Duodenal mucosa (tissue), 2 donors: Measurements from ENCODE around the gene PARVB.

Experiments
- H3K27ac ChIP-seq: one replicate; pipeline ENCODE4 v1.7.0; 2013; ENCODE audit warnings: low read depth, low read length
- H3K27me3 ChIP-seq, 2 donors: one replicate each; pipeline ENCODE4 v1.7.0; 2013; ENCODE audit warnings: low read length in 2 of 2, control low read depth in 1 of 2; ENCODE audit not compliant: insufficient read depth in 2 of 2, control insufficient read depth in 1 of 2
- H3K36me3 ChIP-seq, 2 donors: one replicate each; pipeline ENCODE4 v1.7.0; 2013; ENCODE audit warnings: low read length in 2 of 2, control low read depth in 1 of 2; ENCODE audit not compliant: insufficient read depth in 2 of 2, control insufficient read depth in 1 of 2
- H3K4me1 ChIP-seq, 2 donors: one replicate each; pipeline ENCODE4 v1.7.0; 2013; ENCODE audit warnings: low read length in 2 of 2, control low read depth in 1 of 2; ENCODE audit not compliant: insufficient read depth in 2 of 2, control insufficient read depth in 1 of 2
- H3K4me3 ChIP-seq, 2 donors: one replicate each; pipeline ENCODE4 v1.7.0; 2013; ENCODE audit warnings: low read length in 2 of 2, low read depth in 1 of 2
- H3K9ac ChIP-seq, 2 donors: one replicate each; pipeline ENCODE4 v1.7.0; 2013; ENCODE audit warnings: low read length in 2 of 2, low read depth in 1 of 2
- H3K9me3 ChIP-seq, 2 donors: one replicate each; pipeline ENCODE4 v1.7.0; 2013; ENCODE audit warnings: low read length in 2 of 2, control low read depth in 1 of 2; ENCODE audit not compliant: control insufficient read depth in 1 of 2

Gene PARVB

GRCh38 chr22:44084044-44084772 is 60.1 kb downstream of the PARVB start:
- no peak overlapping the region for H3K4me3 ChIP-seq
- H3K27me3 ChIP-seq, result no peaks in the 10 kb centered on the region
- no peaks in the 10 kb centered on the region for H3K9me3 ChIP-seq
- H3K27ac ChIP-seq, result no peak overlapping the region
- no peaks in the 10 kb centered on the region for H3K36me3 ChIP-seq
- H3K9ac ChIP-seq, result no peak overlapping the region
- H3K4me1 ChIP-seq, result peaks cover 0 to 6% of the 10 kb centered on the region in 2 donors

- Histone ChIP-seq H3K4me3 (no peak overlapping the region), H3K4me1 (peaks cover 0 to 6% of the 10 kb centered on the region in 2 donors)
Observed at GRCh38 chr22:44085743-44086270, 61.7 kb downstream of the PARVB start.

GRCh38 chr22:44086271-44087088 is 62.4 kb downstream of the PARVB start:
- H3K27me3 ChIP-seq, result no peaks in the 10 kb centered on the region
- H3K36me3 ChIP-seq, result no peaks in the 10 kb centered on the region
- H3K4me1 ChIP-seq, result peaks cover 0 to 6% of the 10 kb centered on the region in 2 donors
- no peaks in the 10 kb centered on the region for H3K9me3 ChIP-seq
- H3K27ac ChIP-seq, result no peak overlapping the region
- no peak overlapping the region for H3K4me3 ChIP-seq
- H3K9ac ChIP-seq, result no peak overlapping the region

More at GRCh38 chr22:44085743-44086270, 61.7 kb downstream of the PARVB start:
- Histone ChIP-seq H3K9me3 (no peaks in the 10 kb centered on the region), H3K27me3 (no peaks in the 10 kb centered on the region), H3K36me3 (no peaks in the 10 kb centered on the region), H3K27ac (no peak overlapping the region), H3K9ac (no peak overlapping the region)

GRCh38 chr22:44087089-44087430 is 63.0 kb downstream of the PARVB start:
- Histone ChIP-seq H3K36me3 (no peaks in the 10 kb centered on the region), H3K27ac (no peak overlapping the region), H3K27me3 (no peaks in the 10 kb centered on the region), H3K9ac (no peak overlapping the region), H3K9me3 (no peaks in the 10 kb centered on the region), H3K4me3 (no peak overlapping the region), H3K4me1 (peaks cover 0 to 6% of the 10 kb centered on the region in 2 donors)

GRCh38 chr22:44088976-44089570 is 65.0 kb downstream of the PARVB start:
- H3K27me3 ChIP-seq, result no peaks in the 10 kb centered on the region
- no peaks in the 10 kb centered on the region for H3K9me3 ChIP-seq
- H3K9ac ChIP-seq, result no peak overlapping the region
- no peaks in the 10 kb centered on the region for H3K36me3 ChIP-seq
- H3K4me3 ChIP-seq, result no peak overlapping the region
- H3K27ac ChIP-seq, result no peak overlapping the region
- H3K4me1 ChIP-seq, result peaks cover 0 to 6% of the 10 kb centered on the region in 2 donors

GRCh38 chr22:44089717-44090570 is 65.8 kb downstream of the PARVB start:
- Histone ChIP-seq H3K36me3 (no peaks in the 10 kb centered on the region), H3K27me3 (no peaks in the 10 kb centered on the region), H3K27ac (no peak overlapping the region), H3K9me3 (no peaks in the 10 kb centered on the region), H3K9ac (no peak overlapping the region), H3K4me3 (no peak overlapping the region), H3K4me1 (peaks cover 0 to 6% of the 10 kb centered on the region in 2 donors)

GRCh38 chr22:44090571-44090905 is 66.4 kb downstream of the PARVB start:
- Histone ChIP-seq H3K4me1 (peaks cover 0 to 6% of the 10 kb centered on the region in 2 donors), H3K9me3 (no peaks in the 10 kb centered on the region), H3K4me3 (no peak overlapping the region), H3K36me3 (no peaks in the 10 kb centered on the region), H3K27ac (no peak overlapping the region), H3K27me3 (no peaks in the 10 kb centered on the region), H3K9ac (no peak overlapping the region)

GRCh38 chr22:44091021-44091721 is 67.1 kb downstream of the PARVB start:
- H3K27ac ChIP-seq, result no peak overlapping the region
- H3K4me1 ChIP-seq, result peaks cover 0 to 2% of the 10 kb centered on the region in 2 donors
- H3K9me3 ChIP-seq, result no peaks in the 10 kb centered on the region
- H3K9ac ChIP-seq, result no peak overlapping the region
- H3K27me3 ChIP-seq, result no peaks in the 10 kb centered on the region
- no peak overlapping the region for H3K4me3 ChIP-seq
- no peaks in the 10 kb centered on the region for H3K36me3 ChIP-seq

- no peaks in the 10 kb centered on the region for H3K27me3 ChIP-seq
- no peaks in the 10 kb centered on the region for H3K9me3 ChIP-seq
- no peaks in the 10 kb centered on the region for H3K4me1 ChIP-seq
- H3K27ac ChIP-seq, result no peak overlapping the region
- no peaks in the 10 kb centered on the region for H3K36me3 ChIP-seq
- H3K4me3 ChIP-seq, result no peak overlapping the region
- no peak overlapping the region for H3K9ac ChIP-seq
Observed at GRCh38 chr22:44091751-44092150, 67.6 kb downstream of the PARVB start.
